ENCODE measurements around the gene ATXN7. TPM values are rescaled to one million over a fixed set of nuclear protein-coding genes. Genes with fewer than 3 reads are reported as not detected.

The ATXN7 gene
- total RNA-seq, 1 experiment from 2014 or later, result 3.6 TPM

- no peak for ATAC-seq
- Histone ChIP-seq H3K9me2 (replicated peaks; ENCODE audit: low read length) (no peaks in the 10 kb centered on the region), H3K27ac (ENCODE audit: low read length) (0 out of 2 replicates have a peak overlapping the region, but pooled peaks have one; percentile 7), H3K9ac (ENCODE audit: low read length) (no peak overlapping the region), H3K4me1 (ENCODE audit: insufficient read depth, low read length) (peaks cover 20% of the 10 kb centered on the region), H4K20me1 (ENCODE audit: low read length) (no peaks in the 10 kb centered on the region), H3K79me2 (ENCODE audit: low read length) (peaks cover 63% of the 10 kb centered on the region), H3K4me3 (ENCODE audit: low read length) (no peak overlapping the region), H2AFZ (ENCODE audit: low read length) (no peak overlapping the region), H3K36me3 (ENCODE audit: low read depth, low read length) (no peaks in the 10 kb centered on the region), H3F3A (ENCODE audit: low read length, unreplicated experiment) (no peaks in the 10 kb centered on the region), H3K9me3 (ENCODE audit: low read length) (no peaks in the 10 kb centered on the region), H3K27me3 (ENCODE audit: low read length) (no peaks in the 10 kb centered on the region), H3K4me2 (ENCODE audit: low read length) (no peak overlapping the region)
- CTCF ChIA-PET, result no interaction called here
- POLR2A ChIA-PET (ENCODE audit: unreplicated experiment), result no interaction called here
- TF ChIP-seq CTCF (conservative IDR thresholded peaks at IDR 0.05; ENCODE audit: low read depth, low read length) (no peak), EZH2 (IDR thresholded peaks at IDR 0.05; ENCODE audit: low read length, unreplicated experiment) (no peak), EZH2phosphoT487 (IDR thresholded peaks at IDR 0.05; ENCODE audit: borderline replicate concordance, low read length) (no peak)
- intact Hi-C loops (cut with micrococcal nuclease), result no loop called here
- no TSS peak for BruUV-seq (replicated peaks)
- no peak for DNase-seq
Observed at GRCh38 chr3:63869940-63870614, 6.4 kb downstream of the ATXN7 start.

- POLR2A ChIA-PET (ENCODE audit: unreplicated experiment), result no interaction called here
- Histone ChIP-seq H3K27ac (ENCODE audit: low read length) (peak overlapping the region; percentile 75), H3K4me1 (ENCODE audit: insufficient read depth, low read length) (peaks cover 20% of the 10 kb centered on the region), H4K20me1 (ENCODE audit: low read length) (no peaks in the 10 kb centered on the region), H3K9me2 (replicated peaks; ENCODE audit: low read length) (no peaks in the 10 kb centered on the region), H3K9me3 (ENCODE audit: low read length) (no peaks in the 10 kb centered on the region), H3K9ac (ENCODE audit: low read length) (0 out of 2 replicates have a peak overlapping the region, but pooled peaks have one; percentile 31), H3K4me3 (ENCODE audit: low read length) (no peak overlapping the region), H3K4me2 (ENCODE audit: low read length) (no peak overlapping the region), H3K27me3 (ENCODE audit: low read length) (no peaks in the 10 kb centered on the region), H3K36me3 (ENCODE audit: low read depth, low read length) (no peaks in the 10 kb centered on the region), H2AFZ (ENCODE audit: low read length) (no peak overlapping the region), H3F3A (ENCODE audit: low read length, unreplicated experiment) (no peaks in the 10 kb centered on the region), H3K79me2 (ENCODE audit: low read length) (peaks cover 62% of the 10 kb centered on the region)
- ATAC-seq (no peak), DNase-seq (no peak)
- CTCF ChIA-PET, result no interaction called here
- no TSS peak for BruUV-seq (replicated peaks)
- TF ChIP-seq EZH2phosphoT487 (IDR thresholded peaks at IDR 0.05; ENCODE audit: borderline replicate concordance, low read length), result no peak
- TF ChIP-seq CTCF (conservative IDR thresholded peaks at IDR 0.05; ENCODE audit: low read depth, low read length), result no peak
- TF ChIP-seq EZH2 (IDR thresholded peaks at IDR 0.05; ENCODE audit: low read length, unreplicated experiment), result no peak
- intact Hi-C loops (cut with micrococcal nuclease), result no loop called here
Observed at GRCh38 chr3:63870615-63871005, 6.9 kb downstream of the ATXN7 start.
